ENCODE results near the gene UBE2G2.

The UBE2G2 gene

DNA sequence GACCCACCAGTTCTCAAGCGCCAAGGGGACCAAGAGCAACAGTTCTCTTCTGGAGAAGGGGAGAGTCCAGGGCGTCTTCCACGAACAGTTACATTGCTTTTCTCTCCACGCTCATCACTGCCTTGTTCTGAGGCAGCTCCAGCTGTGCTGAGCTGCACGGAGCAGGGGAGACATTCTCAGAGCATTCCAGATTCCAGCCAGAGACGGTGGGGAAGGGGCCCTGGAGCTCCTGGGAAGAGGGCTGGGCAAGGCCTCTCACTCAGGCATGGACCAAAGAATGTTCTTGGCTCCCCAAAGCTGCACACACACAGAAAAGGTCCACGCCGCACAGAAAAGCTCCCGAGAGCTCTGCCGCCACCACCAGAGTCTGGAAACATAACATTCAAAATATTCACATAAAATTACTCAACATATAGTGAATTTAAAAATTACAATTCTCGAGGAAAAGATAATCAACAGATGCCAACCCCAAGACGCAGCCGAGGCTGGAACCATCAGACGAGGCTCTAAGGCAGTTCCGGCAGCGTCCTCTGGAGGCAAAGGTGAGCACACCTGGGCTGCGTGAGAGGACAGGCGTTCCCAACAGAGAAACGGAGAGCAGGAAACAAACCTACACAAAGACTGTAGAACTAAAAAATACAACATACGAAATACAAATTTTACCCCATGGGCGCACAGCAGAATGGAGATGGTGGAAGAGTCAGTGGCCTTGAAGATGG is 40.5 kb downstream of the UBE2G2 start:
- peaks cover 29% of the 10 kb centered on the region for H3K4me1 Mint-ChIP-seq
- H3K27ac Mint-ChIP-seq = no peak overlapping the region
- H3K36me3 Mint-ChIP-seq (ENCODE audit: low read depth) = no peaks in the 10 kb centered on the region
- peaks cover 8% of the 10 kb centered on the region for H3K27me3 Mint-ChIP-seq (ENCODE audit: low read depth)
- TF ChIP-seq, protein P1, sequence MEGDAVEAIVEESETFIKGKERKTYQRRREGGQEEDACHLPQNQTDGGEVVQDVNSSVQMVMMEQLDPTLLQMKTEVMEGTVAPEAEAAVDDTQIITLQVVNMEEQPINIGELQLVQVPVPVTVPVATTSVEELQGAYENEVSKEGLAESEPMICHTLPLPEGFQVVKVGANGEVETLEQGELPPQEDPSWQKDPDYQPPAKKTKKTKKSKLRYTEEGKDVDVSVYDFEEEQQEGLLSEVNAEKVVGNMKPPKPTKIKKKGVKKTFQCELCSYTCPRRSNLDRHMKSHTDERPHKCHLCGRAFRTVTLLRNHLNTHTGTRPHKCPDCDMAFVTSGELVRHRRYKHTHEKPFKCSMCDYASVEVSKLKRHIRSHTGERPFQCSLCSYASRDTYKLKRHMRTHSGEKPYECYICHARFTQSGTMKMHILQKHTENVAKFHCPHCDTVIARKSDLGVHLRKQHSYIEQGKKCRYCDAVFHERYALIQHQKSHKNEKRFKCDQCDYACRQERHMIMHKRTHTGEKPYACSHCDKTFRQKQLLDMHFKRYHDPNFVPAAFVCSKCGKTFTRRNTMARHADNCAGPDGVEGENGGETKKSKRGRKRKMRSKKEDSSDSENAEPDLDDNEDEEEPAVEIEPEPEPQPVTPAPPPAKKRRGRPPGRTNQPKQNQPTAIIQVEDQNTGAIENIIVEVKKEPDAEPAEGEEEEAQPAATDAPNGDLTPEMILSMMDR (IDR thresholded peaks at IDR 0.05; ENCODE audit: unreplicated experiment in 3 of 3) = peak; percentile 37 to 52 (median 50)
- H3K9me3 Mint-ChIP-seq = no peaks in the 10 kb centered on the region
- no peak overlapping the region for H3K4me3 Mint-ChIP-seq

DNA sequence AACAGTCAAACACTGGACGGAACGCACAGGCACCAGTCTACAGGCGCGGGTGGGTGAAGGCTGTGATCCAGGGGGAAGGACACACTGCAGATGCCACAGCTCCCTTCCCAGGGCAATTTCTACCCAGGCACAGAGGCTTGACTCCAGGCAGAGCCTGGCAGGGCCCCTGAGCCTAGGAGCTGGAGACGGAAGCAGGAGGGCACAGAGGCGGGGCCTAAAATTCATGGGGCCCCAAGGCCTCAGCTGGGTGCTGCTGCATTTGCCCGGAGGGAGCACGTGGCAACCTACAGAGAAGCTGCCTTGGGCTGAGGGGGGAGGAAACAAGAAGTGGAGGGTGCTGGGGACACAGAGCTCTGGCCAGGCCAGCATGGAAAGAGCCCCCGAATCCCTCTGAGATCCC is 41.2 kb downstream of the UBE2G2 start:
- TF ChIP-seq, protein P1 (IDR thresholded peaks at IDR 0.05; ENCODE audit: unreplicated experiment in 3 of 3) = no peak
- Mint-ChIP-seq H3K36me3 (ENCODE audit: low read depth) (no peaks in the 10 kb centered on the region), H3K4me3 (no peak overlapping the region), H3K27me3 (ENCODE audit: low read depth) (peaks cover 10% of the 10 kb centered on the region), H3K4me1 (peaks cover 23% of the 10 kb centered on the region), H3K9me3 (no peaks in the 10 kb centered on the region), H3K27ac (no peak overlapping the region)

DNA sequence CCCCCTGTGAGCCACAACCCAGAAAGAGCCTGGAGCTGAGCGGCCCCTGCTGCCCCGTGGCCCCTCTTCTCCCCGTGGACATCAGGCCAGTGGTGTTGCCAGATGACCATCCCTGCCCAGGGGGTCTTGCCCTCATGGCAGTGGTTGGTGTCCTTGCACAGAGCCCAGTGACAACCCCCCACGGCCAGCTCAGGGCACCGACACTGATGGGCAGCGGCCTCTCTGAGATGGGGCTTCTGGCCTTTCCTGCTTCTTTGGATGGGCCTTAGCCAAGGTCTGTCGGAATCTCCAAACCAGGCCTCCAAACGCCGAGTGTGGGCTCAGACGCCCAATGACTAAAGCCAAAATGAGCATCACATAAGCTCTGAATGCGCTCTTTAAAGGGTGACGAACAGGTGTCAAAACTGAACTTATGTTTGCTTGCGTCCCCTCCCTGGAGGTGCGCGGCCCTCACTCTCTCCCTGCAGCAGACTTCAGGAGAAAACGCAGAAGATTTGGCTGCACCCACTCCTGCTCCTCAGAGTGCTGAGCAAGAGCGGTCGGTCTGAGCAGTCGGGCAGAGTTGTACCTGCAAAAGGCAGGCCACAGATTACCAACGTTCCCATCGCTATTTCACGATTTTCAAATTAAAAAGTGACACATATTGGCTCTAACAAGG is 41.9 kb downstream of the UBE2G2 start:
- Mint-ChIP-seq H3K36me3 (ENCODE audit: low read depth) (peaks cover 4% of the 10 kb centered on the region), H3K27ac (no peak overlapping the region), H3K27me3 (ENCODE audit: low read depth) (peaks cover 10% of the 10 kb centered on the region), H3K4me3 (no peak overlapping the region), H3K4me1 (peaks cover 22% of the 10 kb centered on the region), H3K9me3 (peaks cover 6% of the 10 kb centered on the region)
- TF ChIP-seq, protein P1 (IDR thresholded peaks at IDR 0.05; ENCODE audit: unreplicated experiment in 3 of 3) = no peak

DNA sequence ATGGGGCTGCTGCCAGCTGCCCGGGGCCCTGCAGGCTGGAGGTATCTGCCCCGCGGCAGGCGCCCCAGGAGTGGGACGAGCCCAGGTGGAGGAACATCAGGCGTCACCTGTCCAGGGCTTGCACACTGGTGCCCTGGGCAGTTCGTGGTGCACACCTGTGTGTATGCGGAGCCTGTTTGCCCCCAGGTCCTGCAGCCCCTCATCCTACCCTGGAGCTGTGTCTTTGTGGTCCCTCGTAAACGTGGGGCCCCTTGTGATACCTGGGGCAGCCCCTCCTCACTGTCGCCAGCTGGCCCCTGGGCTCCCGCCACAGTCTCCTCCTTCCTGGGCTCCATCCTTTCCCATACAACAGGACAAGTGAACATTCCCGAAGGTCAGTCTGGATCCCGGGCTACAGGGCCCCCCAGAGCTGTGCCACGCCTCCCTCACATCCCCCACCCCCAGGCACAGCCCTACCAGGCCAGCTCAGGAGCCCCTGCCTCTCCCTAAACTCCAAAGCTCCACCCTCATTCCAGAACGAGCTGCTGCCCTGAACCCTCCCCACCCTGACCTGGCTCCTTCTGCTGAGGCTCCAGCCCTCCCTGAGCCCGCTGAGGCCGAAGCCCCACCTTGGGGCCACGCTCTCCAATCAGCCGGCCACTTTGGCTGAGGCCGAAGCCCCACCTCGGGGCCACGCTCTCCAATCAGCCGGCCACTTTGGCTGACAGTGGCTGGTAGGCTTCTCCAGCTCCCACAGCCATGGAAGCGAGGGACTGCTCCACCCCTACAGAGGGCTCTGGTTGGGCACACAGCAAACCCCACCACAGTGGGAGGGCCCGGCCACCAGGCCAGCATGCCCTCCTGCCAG is 42.6 kb downstream of the UBE2G2 start:
- H3K4me1 Mint-ChIP-seq = peaks cover 22% of the 10 kb centered on the region
- TF ChIP-seq, protein P1 (IDR thresholded peaks at IDR 0.05; ENCODE audit: unreplicated experiment in 3 of 3) = no peak
- H3K36me3 Mint-ChIP-seq (ENCODE audit: low read depth) = peaks cover 4% of the 10 kb centered on the region
- H3K27ac Mint-ChIP-seq = no peak overlapping the region
- H3K4me3 Mint-ChIP-seq = no peak overlapping the region
- peaks cover 10% of the 10 kb centered on the region for H3K27me3 Mint-ChIP-seq (ENCODE audit: low read depth)
- peaks cover 8% of the 10 kb centered on the region for H3K9me3 Mint-ChIP-seq

DNA sequence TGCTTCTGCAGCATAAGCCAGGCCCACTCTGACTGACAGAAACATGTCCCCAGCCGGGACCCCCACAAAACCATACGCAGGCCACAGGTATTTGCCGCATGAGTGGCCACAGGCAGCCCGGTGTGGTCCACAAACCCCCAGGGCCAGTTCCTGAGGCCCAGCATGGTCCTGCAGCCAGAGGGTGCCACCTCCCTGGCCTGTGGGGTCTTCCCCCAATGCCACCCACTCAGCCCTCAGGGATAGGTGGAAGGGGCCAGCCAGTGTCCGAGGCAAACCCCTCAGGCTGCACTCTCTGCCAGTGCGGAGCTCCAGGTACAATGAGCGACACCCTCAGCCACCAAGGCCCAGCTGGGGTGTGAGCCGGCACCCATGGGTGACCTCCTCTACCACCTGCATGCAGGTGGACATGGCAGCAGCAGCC is 43.5 kb downstream of the UBE2G2 start:
- TF ChIP-seq, protein P1 (IDR thresholded peaks at IDR 0.05; ENCODE audit: unreplicated experiment in 3 of 3) = no peak
- Mint-ChIP-seq H3K9me3 (peaks cover 12% of the 10 kb centered on the region), H3K36me3 (ENCODE audit: low read depth) (peaks cover 4% of the 10 kb centered on the region), H3K27ac (no peak overlapping the region), H3K4me1 (peaks cover 22% of the 10 kb centered on the region), H3K4me3 (no peak overlapping the region), H3K27me3 (ENCODE audit: low read depth) (peaks cover 10% of the 10 kb centered on the region)

All from nephron (organoid).